HL-60/S4 (cell line): ENCODE data around the gene CD226.
"Not testable (repeated sequence)": the region's sequence is repeated elsewhere in the genome, so short reads cannot be mapped to it uniquely, and the experiment has no call there.

Source experiments
- in situ Hi-C: fragments of 300-500 bp; cut with MboI; formaldehyde crosslinking; loops from 2 replicates; pipeline ENCODE4 v1.14.3; 2022; ENCODE audit warnings: low sequenced_read_pairs

CD226 gene

GRCh38 chr18:69916412-69916811, 31.3 kb downstream of the CD226 start:
- in situ Hi-C loops, result no loop called here

GRCh38 chr18:69908838-69909237, 38.8 kb downstream of the CD226 start:
- in situ Hi-C loops, result no loop called here

- in situ Hi-C loops, result no loop called here
These were observed 40.9 kb downstream of the CD226 start for GRCh38 chr18:69906765-69907164.

- in situ Hi-C loops, result no loop called here
These were observed 46.7 kb downstream of the CD226 start for GRCh38 chr18:69900941-69901340.

GRCh38 chr18:69899154-69899923, 48.3 kb downstream of the CD226 start:
- in situ Hi-C loops, result not testable (repeated sequence)

GRCh38 chr18:69898241-69898861, 49.3 kb downstream of the CD226 start:
- in situ Hi-C loops, result no loop called here

GRCh38 chr18:69897397-69898108, 50.1 kb downstream of the CD226 start:
- in situ Hi-C loops, result no loop called here

- in situ Hi-C loops, result no loop called here
These were observed 52.3 kb downstream of the CD226 start for GRCh38 chr18:69895066-69896047.

GRCh38 chr18:69894467-69894866, 53.2 kb downstream of the CD226 start:
- in situ Hi-C loops, result no loop called here

GRCh38 chr18:69890558-69890957, 57.1 kb downstream of the CD226 start:
- in situ Hi-C loops, result no loop called here

- in situ Hi-C loops, result no loop called here
These were observed 58.7 kb downstream of the CD226 start for GRCh38 chr18:69889009-69889408.

GRCh38 chr18:69887256-69887655, 60.4 kb downstream of the CD226 start:
- in situ Hi-C loops, result no loop called here

- in situ Hi-C loops, result no loop called here
These were observed 61.7 kb downstream of the CD226 start for GRCh38 chr18:69885841-69886531.

- in situ Hi-C loops, result no loop called here
These were observed 62.3 kb downstream of the CD226 start for GRCh38 chr18:69885355-69885754.

GRCh38 chr18:69883781-69884180, 63.9 kb downstream of the CD226 start:
- in situ Hi-C loops, result no loop called here

GRCh38 chr18:69882965-69883668, 64.6 kb downstream of the CD226 start:
- in situ Hi-C loops, result no loop called here

- in situ Hi-C loops, result no loop called here
These were observed 67.6 kb downstream of the CD226 start for GRCh38 chr18:69880083-69880482.

- in situ Hi-C loops, result not testable (repeated sequence)
These were observed 68.6 kb downstream of the CD226 start for GRCh38 chr18:69879051-69879450.

- in situ Hi-C loops, result no loop called here
These were observed 69.3 kb downstream of the CD226 start for GRCh38 chr18:69878213-69878933.
